HEK293 (cell line): ENCODE measurements around the gene CDCA7.

Source experiments
- FEZF1 ChIP-seq: fragments of 450-650 bp; formaldehyde crosslinking; IDR thresholded peaks from 2 replicates; pipeline ENCODE4 v1.5.1; 2016; ENCODE audit warnings: missing biosample characterization, missing genetic modification characterization
- KLF1 ChIP-seq: fragments of 450-650 bp; formaldehyde crosslinking; IDR thresholded peaks from 2 replicates; pipeline ENCODE4 v1.5.1; 2016; ENCODE audit warnings: missing biosample characterization, missing genetic modification characterization
- KLF16 ChIP-seq: fragments of 450-650 bp; formaldehyde crosslinking; IDR thresholded peaks from 2 replicates; pipeline ENCODE4 v1.5.1; 2017; ENCODE audit warnings: missing biosample characterization, missing genetic modification characterization
- SALL2 ChIP-seq: fragments of 450-650 bp; formaldehyde crosslinking; IDR thresholded peaks from 2 replicates; pipeline ENCODE4 v1.5.0; 2017; ENCODE audit warnings: missing biosample characterization, mild to moderate bottlenecking, missing genetic modification characterization, borderline replicate concordance
- SCRT1 ChIP-seq: fragments of 450-650 bp; formaldehyde crosslinking; IDR thresholded peaks from 2 replicates; pipeline ENCODE4 v1.5.1; 2016; ENCODE audit warnings: missing biosample characterization, missing genetic modification characterization, borderline replicate concordance
- SETDB1 ChIP-seq: IDR thresholded peaks from one replicate; pipeline ENCODE4 v1.6.1; 2017; ENCODE audit warnings: mild to moderate bottlenecking, low read length, moderate library complexity, mixed read lengths; ENCODE audit not compliant: insufficient read length
- TRIM28 ChIP-seq: IDR thresholded peaks from 2 replicates; pipeline ENCODE4 v1.6.1; 2011; ENCODE audit warnings: low read length, control low read depth, borderline replicate concordance
- ZBTB21 ChIP-seq: fragments of 450-650 bp; formaldehyde crosslinking; IDR thresholded peaks from 2 replicates; pipeline ENCODE4 v1.5.1; 2017; ENCODE audit warnings: missing biosample characterization, missing genetic modification characterization
- ZFP41 ChIP-seq: fragments of 450-650 bp; formaldehyde crosslinking; IDR thresholded peaks from 2 replicates; pipeline ENCODE4 v1.5.1; 2016; ENCODE audit warnings: missing biosample characterization, missing genetic modification characterization, borderline replicate concordance
- ZNF146 ChIP-seq: fragments of 450-650 bp; formaldehyde crosslinking; IDR thresholded peaks from 2 replicates; pipeline ENCODE4 v1.5.1; 2016; ENCODE audit warnings: missing biosample characterization, missing genetic modification characterization
- ZNF266 ChIP-seq: fragments of 450-650 bp; formaldehyde crosslinking; IDR thresholded peaks from 2 replicates; pipeline ENCODE4 v1.5.1; 2016; ENCODE audit warnings: missing biosample characterization, missing genetic modification characterization, low read depth
- ZNF324 ChIP-seq: fragments of 450-650 bp; formaldehyde crosslinking; IDR thresholded peaks from 2 replicates; pipeline ENCODE4 v1.5.1; 2016; ENCODE audit warnings: missing biosample characterization, missing genetic modification characterization
- ZNF366 ChIP-seq: fragments of 450-650 bp; formaldehyde crosslinking; conservative IDR thresholded peaks from 2 replicates; pipeline ENCODE4 v1.5.1; 2016; ENCODE audit warnings: missing biosample characterization, missing genetic modification characterization
- ZNF501 ChIP-seq: fragments of 450-650 bp; formaldehyde crosslinking; IDR thresholded peaks from 2 replicates; pipeline ENCODE4 v1.5.1; 2016; ENCODE audit warnings: missing biosample characterization, missing genetic modification characterization
- ZNF621 ChIP-seq: fragments of 450-650 bp; formaldehyde crosslinking; IDR thresholded peaks from 2 replicates; pipeline ENCODE4 v1.5.1; 2017; ENCODE audit warnings: missing biosample characterization, missing genetic modification characterization
- ZNF76 ChIP-seq: fragments of 450-650 bp; formaldehyde crosslinking; IDR thresholded peaks from 2 replicates; pipeline ENCODE4; 2016; ENCODE audit warnings: low read depth, missing biosample characterization, missing genetic modification characterization, borderline replicate concordance
- ZNF792 ChIP-seq: fragments of 450-650 bp; formaldehyde crosslinking; IDR thresholded peaks from 2 replicates; pipeline ENCODE4 v1.5.1; 2016; ENCODE audit warnings: missing biosample characterization, missing genetic modification characterization
- ZNF837 ChIP-seq: fragments of 450-650 bp; formaldehyde crosslinking; IDR thresholded peaks from 2 replicates; pipeline ENCODE4 v1.5.1; 2016; ENCODE audit warnings: missing biosample characterization, missing genetic modification characterization
- TF ChIP-seq, protein P1 (sequence below): fragments of 450-650 bp; formaldehyde crosslinking; IDR thresholded peaks from 2 replicates; pipeline ENCODE4 v1.5.1; 2017; ENCODE audit warnings: missing biosample characterization, missing genetic modification characterization
- TF ChIP-seq, protein P2 (sequence below): fragments of 450-650 bp; formaldehyde crosslinking; IDR thresholded peaks from 2 replicates; pipeline ENCODE4 v1.5.1; 2017; ENCODE audit warnings: missing biosample characterization, missing genetic modification characterization
- TF ChIP-seq, protein P3 (sequence below): fragments of 450-650 bp; formaldehyde crosslinking; IDR thresholded peaks from 2 replicates; pipeline ENCODE4 v1.5.1; 2016; ENCODE audit warnings: missing biosample characterization, missing genetic modification characterization
- TF ChIP-seq, protein P4 (sequence below): fragments of 450-650 bp; formaldehyde crosslinking; IDR thresholded peaks from 2 replicates; pipeline ENCODE4 v1.5.1; 2017; ENCODE audit warnings: missing biosample characterization, missing genetic modification characterization
- TF ChIP-seq, protein P5 (sequence below): fragments of 450-650 bp; formaldehyde crosslinking; conservative IDR thresholded peaks from 2 replicates; pipeline ENCODE4 v1.5.1; 2016; ENCODE audit warnings: low read depth, missing biosample characterization, missing genetic modification characterization
- TF ChIP-seq, protein P6 (sequence below): fragments of 450-650 bp; formaldehyde crosslinking; IDR thresholded peaks from 2 replicates; pipeline ENCODE4 v1.5.1; 2016; ENCODE audit warnings: missing biosample characterization, missing genetic modification characterization

CDCA7 gene

DNA sequence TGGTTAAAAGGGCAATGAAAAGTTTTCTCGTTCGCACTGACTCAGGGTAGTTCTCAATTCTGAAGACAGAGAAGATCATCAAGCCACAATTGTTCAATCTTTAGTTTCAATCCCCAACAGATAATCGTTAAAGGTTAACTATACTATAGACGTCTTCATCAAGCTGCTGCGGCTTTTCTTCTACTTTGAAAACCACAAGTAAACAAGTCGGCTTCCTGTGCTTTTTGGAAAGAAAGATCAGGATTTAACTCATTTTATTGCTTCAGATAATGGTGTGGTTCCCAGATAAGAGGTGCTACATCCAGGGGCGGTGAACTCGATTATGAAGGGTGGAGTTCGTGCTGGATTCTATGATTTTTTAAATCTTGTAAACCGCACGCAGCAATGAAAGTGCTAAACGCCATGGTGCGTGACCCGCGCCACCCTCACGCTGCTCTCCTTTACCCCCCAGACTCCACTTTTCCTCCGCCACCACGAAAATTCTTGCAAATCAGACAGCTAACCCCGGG is 545 bp upstream of the CDCA7 start (continued):
- TF ChIP-seq, protein P1, sequence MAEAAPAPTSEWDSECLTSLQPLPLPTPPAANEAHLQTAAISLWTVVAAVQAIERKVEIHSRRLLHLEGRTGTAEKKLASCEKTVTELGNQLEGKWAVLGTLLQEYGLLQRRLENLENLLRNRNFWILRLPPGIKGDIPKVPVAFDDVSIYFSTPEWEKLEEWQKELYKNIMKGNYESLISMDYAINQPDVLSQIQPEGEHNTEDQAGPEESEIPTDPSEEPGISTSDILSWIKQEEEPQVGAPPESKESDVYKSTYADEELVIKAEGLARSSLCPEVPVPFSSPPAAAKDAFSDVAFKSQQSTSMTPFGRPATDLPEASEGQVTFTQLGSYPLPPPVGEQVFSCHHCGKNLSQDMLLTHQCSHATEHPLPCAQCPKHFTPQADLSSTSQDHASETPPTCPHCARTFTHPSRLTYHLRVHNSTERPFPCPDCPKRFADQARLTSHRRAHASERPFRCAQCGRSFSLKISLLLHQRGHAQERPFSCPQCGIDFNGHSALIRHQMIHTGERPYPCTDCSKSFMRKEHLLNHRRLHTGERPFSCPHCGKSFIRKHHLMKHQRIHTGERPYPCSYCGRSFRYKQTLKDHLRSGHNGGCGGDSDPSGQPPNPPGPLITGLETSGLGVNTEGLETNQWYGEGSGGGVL (tag by site-specific recombination): peak; percentile 55; the same call in 1 of the 2 replicates
- TF ChIP-seq ZNF146 (tag by site-specific recombination) (no peak), SALL2 (tag by site-specific recombination) (no peak), ZNF366 (tag by site-specific recombination) (peak; percentile 72), ZNF837 (tag by site-specific recombination) (no peak), ZNF266 (tag by site-specific recombination) (no peak), SETDB1 (peak; percentile 12), TRIM28 (no peak), ZNF324 (tag by site-specific recombination) (no peak), ZBTB21 (tag by site-specific recombination) (no peak), KLF16 (tag by site-specific recombination) (no peak), ZNF621 (tag by site-specific recombination) (no peak), ZNF76 (tag by site-specific recombination) (no peak), ZNF501 (tag by site-specific recombination) (no peak), KLF1 (tag by site-specific recombination) (no peak; the same call in 1 of the 2 replicates), FEZF1 (tag by site-specific recombination) (0 out of 2 replicates have a peak, but pooled peaks have one; percentile 14), ZFP41 (no peak), SCRT1 (tag by site-specific recombination) (no peak), ZNF792 (tag by site-specific recombination) (no peak)
- TF ChIP-seq, protein P2, sequence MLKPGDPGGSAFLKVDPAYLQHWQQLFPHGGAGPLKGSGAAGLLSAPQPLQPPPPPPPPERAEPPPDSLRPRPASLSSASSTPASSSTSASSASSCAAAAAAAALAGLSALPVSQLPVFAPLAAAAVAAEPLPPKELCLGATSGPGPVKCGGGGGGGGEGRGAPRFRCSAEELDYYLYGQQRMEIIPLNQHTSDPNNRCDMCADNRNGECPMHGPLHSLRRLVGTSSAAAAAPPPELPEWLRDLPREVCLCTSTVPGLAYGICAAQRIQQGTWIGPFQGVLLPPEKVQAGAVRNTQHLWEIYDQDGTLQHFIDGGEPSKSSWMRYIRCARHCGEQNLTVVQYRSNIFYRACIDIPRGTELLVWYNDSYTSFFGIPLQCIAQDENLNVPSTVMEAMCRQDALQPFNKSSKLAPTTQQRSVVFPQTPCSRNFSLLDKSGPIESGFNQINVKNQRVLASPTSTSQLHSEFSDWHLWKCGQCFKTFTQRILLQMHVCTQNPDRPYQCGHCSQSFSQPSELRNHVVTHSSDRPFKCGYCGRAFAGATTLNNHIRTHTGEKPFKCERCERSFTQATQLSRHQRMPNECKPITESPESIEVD (tag by site-specific recombination): no peak
- TF ChIP-seq, protein P3, sequence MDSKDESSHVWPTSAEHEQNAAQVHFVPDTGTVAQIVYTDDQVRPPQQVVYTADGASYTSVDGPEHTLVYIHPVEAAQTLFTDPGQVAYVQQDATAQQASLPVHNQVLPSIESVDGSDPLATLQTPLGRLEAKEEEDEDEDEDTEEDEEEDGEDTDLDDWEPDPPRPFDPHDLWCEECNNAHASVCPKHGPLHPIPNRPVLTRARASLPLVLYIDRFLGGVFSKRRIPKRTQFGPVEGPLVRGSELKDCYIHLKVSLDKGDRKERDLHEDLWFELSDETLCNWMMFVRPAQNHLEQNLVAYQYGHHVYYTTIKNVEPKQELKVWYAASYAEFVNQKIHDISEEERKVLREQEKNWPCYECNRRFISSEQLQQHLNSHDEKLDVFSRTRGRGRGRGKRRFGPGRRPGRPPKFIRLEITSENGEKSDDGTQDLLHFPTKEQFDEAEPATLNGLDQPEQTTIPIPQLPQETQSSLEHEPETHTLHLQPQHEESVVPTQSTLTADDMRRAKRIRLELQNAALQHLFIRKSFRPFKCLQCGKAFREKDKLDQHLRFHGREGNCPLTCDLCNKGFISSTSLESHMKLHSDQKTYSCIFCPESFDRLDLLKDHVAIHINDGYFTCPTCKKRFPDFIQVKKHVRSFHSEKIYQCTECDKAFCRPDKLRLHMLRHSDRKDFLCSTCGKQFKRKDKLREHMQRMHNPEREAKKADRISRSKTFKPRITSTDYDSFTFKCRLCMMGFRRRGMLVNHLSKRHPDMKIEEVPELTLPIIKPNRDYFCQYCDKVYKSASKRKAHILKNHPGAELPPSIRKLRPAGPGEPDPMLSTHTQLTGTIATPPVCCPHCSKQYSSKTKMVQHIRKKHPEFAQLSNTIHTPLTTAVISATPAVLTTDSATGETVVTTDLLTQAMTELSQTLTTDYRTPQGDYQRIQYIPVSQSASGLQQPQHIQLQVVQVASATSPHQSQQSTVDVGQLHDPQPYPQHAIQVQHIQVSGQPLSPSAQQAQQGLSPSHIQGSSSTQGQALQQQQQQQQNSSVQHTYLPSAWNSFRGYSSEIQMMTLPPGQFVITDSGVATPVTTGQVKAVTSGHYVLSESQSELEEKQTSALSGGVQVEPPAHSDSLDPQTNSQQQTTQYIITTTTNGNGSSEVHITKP (tag by site-specific recombination): peak; percentile 92
- TF ChIP-seq, protein P4, sequence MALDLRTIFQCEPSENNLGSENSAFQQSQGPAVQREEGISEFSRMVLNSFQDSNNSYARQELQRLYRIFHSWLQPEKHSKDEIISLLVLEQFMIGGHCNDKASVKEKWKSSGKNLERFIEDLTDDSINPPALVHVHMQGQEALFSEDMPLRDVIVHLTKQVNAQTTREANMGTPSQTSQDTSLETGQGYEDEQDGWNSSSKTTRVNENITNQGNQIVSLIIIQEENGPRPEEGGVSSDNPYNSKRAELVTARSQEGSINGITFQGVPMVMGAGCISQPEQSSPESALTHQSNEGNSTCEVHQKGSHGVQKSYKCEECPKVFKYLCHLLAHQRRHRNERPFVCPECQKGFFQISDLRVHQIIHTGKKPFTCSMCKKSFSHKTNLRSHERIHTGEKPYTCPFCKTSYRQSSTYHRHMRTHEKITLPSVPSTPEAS (tag by site-specific recombination): no peak
- TF ChIP-seq, protein P5, sequence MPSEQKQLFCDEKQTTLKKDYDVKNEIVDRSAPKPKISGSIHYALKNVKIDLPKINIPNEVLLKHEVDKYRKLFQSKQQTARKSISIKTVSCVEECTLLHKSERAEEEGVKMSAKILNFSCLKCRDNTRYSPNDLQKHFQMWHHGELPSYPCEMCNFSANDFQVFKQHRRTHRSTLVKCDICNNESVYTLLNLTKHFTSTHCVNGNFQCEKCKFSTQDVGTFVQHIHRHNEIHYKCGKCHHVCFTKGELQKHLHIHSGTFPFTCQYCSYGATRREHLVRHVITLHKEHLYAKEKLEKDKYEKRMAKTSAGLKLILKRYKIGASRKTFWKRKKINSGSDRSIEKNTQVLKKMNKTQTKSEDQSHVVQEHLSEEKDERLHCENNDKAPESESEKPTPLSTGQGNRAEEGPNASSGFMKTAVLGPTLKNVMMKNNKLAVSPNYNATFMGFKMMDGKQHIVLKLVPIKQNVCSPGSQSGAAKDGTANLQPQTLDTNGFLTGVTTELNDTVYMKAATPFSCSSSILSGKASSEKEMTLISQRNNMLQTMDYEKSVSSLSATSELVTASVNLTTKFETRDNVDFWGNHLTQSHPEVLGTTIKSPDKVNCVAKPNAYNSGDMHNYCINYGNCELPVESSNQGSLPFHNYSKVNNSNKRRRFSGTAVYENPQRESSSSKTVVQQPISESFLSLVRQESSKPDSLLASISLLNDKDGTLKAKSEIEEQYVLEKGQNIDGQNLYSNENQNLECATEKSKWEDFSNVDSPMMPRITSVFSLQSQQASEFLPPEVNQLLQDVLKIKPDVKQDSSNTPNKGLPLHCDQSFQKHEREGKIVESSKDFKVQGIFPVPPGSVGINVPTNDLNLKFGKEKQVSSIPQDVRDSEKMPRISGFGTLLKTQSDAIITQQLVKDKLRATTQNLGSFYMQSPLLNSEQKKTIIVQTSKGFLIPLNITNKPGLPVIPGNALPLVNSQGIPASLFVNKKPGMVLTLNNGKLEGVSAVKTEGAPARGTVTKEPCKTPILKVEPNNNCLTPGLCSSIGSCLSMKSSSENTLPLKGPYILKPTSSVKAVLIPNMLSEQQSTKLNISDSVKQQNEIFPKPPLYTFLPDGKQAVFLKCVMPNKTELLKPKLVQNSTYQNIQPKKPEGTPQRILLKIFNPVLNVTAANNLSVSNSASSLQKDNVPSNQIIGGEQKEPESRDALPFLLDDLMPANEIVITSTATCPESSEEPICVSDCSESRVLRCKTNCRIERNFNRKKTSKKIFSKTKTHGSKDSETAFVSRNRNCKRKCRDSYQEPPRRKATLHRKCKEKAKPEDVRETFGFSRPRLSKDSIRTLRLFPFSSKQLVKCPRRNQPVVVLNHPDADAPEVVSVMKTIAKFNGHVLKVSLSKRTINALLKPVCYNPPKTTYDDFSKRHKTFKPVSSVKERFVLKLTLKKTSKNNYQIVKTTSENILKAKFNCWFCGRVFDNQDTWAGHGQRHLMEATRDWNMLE (tag by site-specific recombination): no peak
- TF ChIP-seq, protein P6, sequence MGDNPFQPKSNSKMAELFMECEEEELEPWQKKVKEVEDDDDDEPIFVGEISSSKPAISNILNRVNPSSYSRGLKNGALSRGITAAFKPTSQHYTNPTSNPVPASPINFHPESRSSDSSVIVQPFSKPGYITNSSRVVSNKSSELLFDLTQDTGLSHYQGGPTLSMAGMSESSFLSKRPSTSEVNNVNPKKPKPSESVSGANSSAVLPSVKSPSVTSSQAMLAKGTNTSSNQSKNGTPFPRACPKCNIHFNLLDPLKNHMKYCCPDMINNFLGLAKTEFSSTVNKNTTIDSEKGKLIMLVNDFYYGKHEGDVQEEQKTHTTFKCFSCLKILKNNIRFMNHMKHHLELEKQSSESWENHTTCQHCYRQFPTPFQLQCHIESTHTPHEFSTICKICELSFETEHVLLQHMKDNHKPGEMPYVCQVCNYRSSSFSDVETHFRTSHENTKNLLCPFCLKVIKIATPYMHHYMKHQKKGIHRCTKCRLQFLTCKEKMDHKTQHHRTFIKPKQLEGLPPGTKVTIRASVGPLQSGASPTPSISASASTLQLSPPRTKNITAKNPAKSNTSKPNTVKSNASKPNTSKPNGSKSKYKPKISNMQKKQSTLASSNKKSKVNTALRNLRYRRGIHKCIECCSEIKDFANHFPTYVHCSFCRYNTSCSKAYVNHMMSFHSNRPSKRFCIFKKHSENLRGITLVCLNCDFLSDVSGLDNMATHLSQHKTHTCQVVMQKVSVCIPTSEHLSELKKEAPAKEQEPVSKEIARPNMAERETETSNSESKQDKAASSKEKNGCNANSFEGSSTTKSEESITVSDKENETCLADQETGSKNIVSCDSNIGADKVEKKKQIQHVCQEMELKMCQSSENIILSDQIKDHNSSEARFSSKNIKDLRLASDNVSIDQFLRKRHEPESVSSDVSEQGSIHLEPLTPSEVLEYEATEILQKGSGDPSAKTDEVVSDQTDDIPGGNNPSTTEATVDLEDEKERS (tag by site-specific recombination): no peak
